Panc1 (cell line): ENCODE data around the gene RNF148. TPM values are rescaled to one million over a fixed set of nuclear protein-coding genes. Genes with fewer than 3 reads are reported as not detected.

Experiments used
- ATAC-seq: fragments of 200-7000 bp; cut with Tn5 transposase; 2 replicates; pipeline ENCODE4 v1.9.1; 2020; ENCODE audit warnings: mild to moderate bottlenecking, moderate library complexity
- BruUV-seq: library from RNA; stranded (reverse); fragments of 400-500 nt; replicated peaks from 2 replicates; lab custom pipeline; 2021; lab: Mats Ljungman, UMichigan
- CTCF ChIA-PET: fragments of 300-600 bp; sonication (Branson Sonifier 250); formaldehyde crosslinking; loops from one replicate; lab custom pipeline; 2022; ENCODE audit warnings: antibody characterized with exemption; lab: Charles Lee
- POLR2A ChIA-PET: fragments of 300-600 bp; sonication (Branson Sonifier 250); formaldehyde crosslinking; loops from one replicate; lab custom pipeline; 2022; ENCODE audit warnings: antibody characterized with exemption; lab: Charles Lee
- DNase-seq: peaks from one replicate; pipeline ENCODE4 v3.0.0-alpha.2; 2010; ENCODE audit warnings: low read depth, low spot score
- H3K27ac ChIP-seq: 2 replicates; pipeline ENCODE4 v1.5.1; 2011; ENCODE audit warnings: mild to moderate bottlenecking, low read length, inconsistent platforms
- H3K27me3 ChIP-seq: fragments of 200-500 bp; sonication (Bioruptor generic); 2 replicates; pipeline ENCODE4 v1.6.0; 2014; ENCODE audit warnings: low read length, inconsistent platforms; ENCODE audit not compliant: control insufficient read depth, insufficient read depth
- H3K36me3 ChIP-seq: fragments of 200-500 bp; sonication (Bioruptor generic); 2 replicates; pipeline ENCODE4 v1.5.1; 2014; ENCODE audit warnings: inconsistent platforms, mild to moderate bottlenecking, low read length, moderate library complexity; ENCODE audit not compliant: control insufficient read depth, insufficient read depth
- H3K4me1 ChIP-seq: 2 replicates; pipeline ENCODE4 v1.5.1; 2011; ENCODE audit warnings: inconsistent platforms, mild to moderate bottlenecking, low read length, moderate library complexity; ENCODE audit not compliant: control insufficient read depth, insufficient read depth
- H3K4me3 ChIP-seq, 2 experiments: 2 replicates each; pipeline ENCODE4 v1.5.1; 2011 to 2012; ENCODE audit warnings: low read depth in 2 of 2, low read length in 2 of 2, mild to moderate bottlenecking in 2 of 2, inconsistent platforms in 1 of 2, moderate library complexity in 1 of 2
- H3K9me3 ChIP-seq: fragments of 200-500 bp; sonication (Bioruptor generic); 2 replicates; pipeline ENCODE4 v1.5.1; 2014; ENCODE audit warnings: low read depth, mild to moderate bottlenecking, inconsistent platforms, low read length, moderate library complexity; ENCODE audit not compliant: control insufficient read depth, insufficient read depth
- CTCF ChIP-seq: fragments of 450-650 bp; IDR thresholded peaks from 2 replicates; pipeline ENCODE4 v1.5.1; 2017; ENCODE audit warnings: mild to moderate bottlenecking
- POLR2AphosphoS5 ChIP-seq: IDR thresholded peaks from 2 replicates; pipeline ENCODE4 v1.6.1; 2012; ENCODE audit warnings: mild to moderate bottlenecking, low read depth, low read length, moderate library complexity
- SIN3A ChIP-seq: IDR thresholded peaks from 2 replicates; pipeline ENCODE4 v1.6.1; 2012; ENCODE audit warnings: low read depth, mild to moderate bottlenecking, low read length, moderate library complexity, borderline replicate concordance; ENCODE audit not compliant: insufficient read depth
- TCF7L2 ChIP-seq: IDR thresholded peaks from 2 replicates; pipeline ENCODE4 v1.6.1; 2011; ENCODE audit warnings: mild to moderate bottlenecking, low read depth, low read length, inconsistent platforms
- in situ Hi-C: cut with HindIII; loops from 2 replicates; pipeline ENCODE4 v1.10.0; 2016; ENCODE audit warnings: low sequenced_read_pairs, low pct_unique_long_range_greater_than_20kb
- intact Hi-C: fragments of 100-400 bp; cut with micrococcal nuclease; formaldehyde crosslinking; loops from one replicate; pipeline ENCODE4 v1.10.0; 2022; ENCODE audit not compliant: unreplicated experiment
- total RNA-seq: library from RNA; stranded (reverse); gene quantifications from one replicate; pipeline ENCODE4 v1.2.1, GENCODE V29; 2021; ENCODE audit not compliant: unreplicated experiment
- TF ChIP-seq, protein P1 (sequence below), 2 experiments: IDR thresholded peaks; 2 replicates each; pipeline ENCODE4 v1.6.1; 2011 to 2012; ENCODE audit warnings: low read depth in 2 of 2, control low read depth in 1 of 2, low read length in 1 of 2, mild to moderate bottlenecking in 1 of 2, moderate library complexity in 1 of 2; ENCODE audit not compliant: insufficient read depth in 1 of 2

Gene RNF148
- total RNA-seq, 1 experiment from 2014 or later = not detected

DNA sequence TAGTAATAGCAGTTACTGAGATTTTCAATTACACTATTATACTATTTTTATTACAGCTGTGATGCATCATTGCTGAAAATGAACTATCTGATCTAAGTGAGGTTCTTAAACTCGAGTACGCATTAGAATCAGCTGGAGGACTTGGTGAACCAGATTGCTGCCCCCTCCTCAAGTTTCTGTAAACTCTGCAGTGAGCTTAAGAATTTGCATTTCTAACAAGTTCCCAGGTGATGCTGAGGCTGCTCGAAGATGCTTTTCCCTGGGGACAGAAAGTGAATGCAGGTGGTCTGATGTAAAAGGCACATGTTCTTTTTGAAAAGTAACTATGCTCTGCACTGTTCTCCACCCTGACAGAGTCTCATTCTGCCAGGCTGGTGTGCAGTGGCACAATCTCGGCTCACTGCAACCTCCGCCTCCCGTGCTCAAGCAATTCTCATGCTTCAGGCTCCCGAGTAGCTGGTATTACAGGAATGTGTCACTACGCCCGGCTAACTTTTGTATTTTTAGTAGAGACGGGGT is 16.3 kb downstream of the RNF148 start:
- CTCF ChIA-PET = no interaction called here

DNA sequence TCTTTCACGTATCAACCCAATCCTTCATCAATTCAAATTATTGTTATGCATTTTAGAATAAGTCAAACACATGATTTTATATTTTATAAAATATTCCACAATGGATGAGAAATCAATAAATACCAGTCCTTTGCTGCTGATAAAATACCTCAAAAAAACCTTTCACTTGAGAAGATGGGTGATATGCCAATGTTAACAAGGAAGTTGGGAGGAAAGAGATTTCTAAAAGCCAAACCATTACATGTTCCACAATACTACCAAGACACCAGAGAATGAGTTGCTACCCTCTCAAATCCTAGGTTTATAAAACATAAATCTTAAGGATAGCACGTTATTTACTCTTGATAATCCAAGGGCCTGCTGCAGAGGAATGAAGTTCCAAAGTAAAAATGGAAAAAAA is 18.2 kb downstream of the RNF148 start:
- in situ Hi-C loops (no loop called here), intact Hi-C loops (no loop called here)
- CTCF ChIA-PET = no interaction called here
- no peak overlapping the region for H3K27ac ChIP-seq
- POLR2A ChIA-PET = no interaction called here
- no peak for TF ChIP-seq SIN3A
- no peak for TF ChIP-seq TCF7L2
- no peak for TF ChIP-seq CTCF
- no peak for TF ChIP-seq POLR2AphosphoS5
- TF ChIP-seq, protein P1, sequence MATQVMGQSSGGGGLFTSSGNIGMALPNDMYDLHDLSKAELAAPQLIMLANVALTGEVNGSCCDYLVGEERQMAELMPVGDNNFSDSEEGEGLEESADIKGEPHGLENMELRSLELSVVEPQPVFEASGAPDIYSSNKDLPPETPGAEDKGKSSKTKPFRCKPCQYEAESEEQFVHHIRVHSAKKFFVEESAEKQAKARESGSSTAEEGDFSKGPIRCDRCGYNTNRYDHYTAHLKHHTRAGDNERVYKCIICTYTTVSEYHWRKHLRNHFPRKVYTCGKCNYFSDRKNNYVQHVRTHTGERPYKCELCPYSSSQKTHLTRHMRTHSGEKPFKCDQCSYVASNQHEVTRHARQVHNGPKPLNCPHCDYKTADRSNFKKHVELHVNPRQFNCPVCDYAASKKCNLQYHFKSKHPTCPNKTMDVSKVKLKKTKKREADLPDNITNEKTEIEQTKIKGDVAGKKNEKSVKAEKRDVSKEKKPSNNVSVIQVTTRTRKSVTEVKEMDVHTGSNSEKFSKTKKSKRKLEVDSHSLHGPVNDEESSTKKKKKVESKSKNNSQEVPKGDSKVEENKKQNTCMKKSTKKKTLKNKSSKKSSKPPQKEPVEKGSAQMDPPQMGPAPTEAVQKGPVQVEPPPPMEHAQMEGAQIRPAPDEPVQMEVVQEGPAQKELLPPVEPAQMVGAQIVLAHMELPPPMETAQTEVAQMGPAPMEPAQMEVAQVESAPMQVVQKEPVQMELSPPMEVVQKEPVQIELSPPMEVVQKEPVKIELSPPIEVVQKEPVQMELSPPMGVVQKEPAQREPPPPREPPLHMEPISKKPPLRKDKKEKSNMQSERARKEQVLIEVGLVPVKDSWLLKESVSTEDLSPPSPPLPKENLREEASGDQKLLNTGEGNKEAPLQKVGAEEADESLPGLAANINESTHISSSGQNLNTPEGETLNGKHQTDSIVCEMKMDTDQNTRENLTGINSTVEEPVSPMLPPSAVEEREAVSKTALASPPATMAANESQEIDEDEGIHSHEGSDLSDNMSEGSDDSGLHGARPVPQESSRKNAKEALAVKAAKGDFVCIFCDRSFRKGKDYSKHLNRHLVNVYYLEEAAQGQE (IDR thresholded peaks at IDR 0.05; ENCODE audit: insufficient read depth in 1 of 2, low read depth in 2 of 2, low read length in 1 of 2) = no peak
- DNase-seq = no peak
- no peaks in the 10 kb centered on the region for H3K36me3 ChIP-seq
- H3K27me3 ChIP-seq = no peaks in the 10 kb centered on the region
- no peak overlapping the region for H3K4me3 ChIP-seq
- BruUV-seq = no TSS peak
- no peak for ATAC-seq
- H3K4me1 ChIP-seq = no peaks in the 10 kb centered on the region
- H3K9me3 ChIP-seq = no peaks in the 10 kb centered on the region

More for the DNA sequence above, 16.3 kb downstream of the RNF148 start:
- ATAC-seq (no peak), DNase-seq (no peak)
- no peaks in the 10 kb centered on the region for H3K27me3 ChIP-seq
- H3K27ac ChIP-seq = no peak overlapping the region
- no TSS peak for BruUV-seq
- no peaks in the 10 kb centered on the region for H3K4me1 ChIP-seq
- in situ Hi-C loops (no loop called here), intact Hi-C loops (no loop called here)
- H3K9me3 ChIP-seq = no peaks in the 10 kb centered on the region
- POLR2A ChIA-PET = no interaction called here
- no peaks in the 10 kb centered on the region for H3K36me3 ChIP-seq
- no peak overlapping the region for H3K4me3 ChIP-seq
- TF ChIP-seq, protein P1 (IDR thresholded peaks at IDR 0.05; ENCODE audit: insufficient read depth in 1 of 2, low read depth in 2 of 2, low read length in 1 of 2) = no peak
- no peak for TF ChIP-seq SIN3A
